Measurements from ENCODE around the gene PDZD8.
A peak's percentile ranks its signal among the peaks of the same experiment; 100 is the strongest.

PDZD8 gene

DNA sequence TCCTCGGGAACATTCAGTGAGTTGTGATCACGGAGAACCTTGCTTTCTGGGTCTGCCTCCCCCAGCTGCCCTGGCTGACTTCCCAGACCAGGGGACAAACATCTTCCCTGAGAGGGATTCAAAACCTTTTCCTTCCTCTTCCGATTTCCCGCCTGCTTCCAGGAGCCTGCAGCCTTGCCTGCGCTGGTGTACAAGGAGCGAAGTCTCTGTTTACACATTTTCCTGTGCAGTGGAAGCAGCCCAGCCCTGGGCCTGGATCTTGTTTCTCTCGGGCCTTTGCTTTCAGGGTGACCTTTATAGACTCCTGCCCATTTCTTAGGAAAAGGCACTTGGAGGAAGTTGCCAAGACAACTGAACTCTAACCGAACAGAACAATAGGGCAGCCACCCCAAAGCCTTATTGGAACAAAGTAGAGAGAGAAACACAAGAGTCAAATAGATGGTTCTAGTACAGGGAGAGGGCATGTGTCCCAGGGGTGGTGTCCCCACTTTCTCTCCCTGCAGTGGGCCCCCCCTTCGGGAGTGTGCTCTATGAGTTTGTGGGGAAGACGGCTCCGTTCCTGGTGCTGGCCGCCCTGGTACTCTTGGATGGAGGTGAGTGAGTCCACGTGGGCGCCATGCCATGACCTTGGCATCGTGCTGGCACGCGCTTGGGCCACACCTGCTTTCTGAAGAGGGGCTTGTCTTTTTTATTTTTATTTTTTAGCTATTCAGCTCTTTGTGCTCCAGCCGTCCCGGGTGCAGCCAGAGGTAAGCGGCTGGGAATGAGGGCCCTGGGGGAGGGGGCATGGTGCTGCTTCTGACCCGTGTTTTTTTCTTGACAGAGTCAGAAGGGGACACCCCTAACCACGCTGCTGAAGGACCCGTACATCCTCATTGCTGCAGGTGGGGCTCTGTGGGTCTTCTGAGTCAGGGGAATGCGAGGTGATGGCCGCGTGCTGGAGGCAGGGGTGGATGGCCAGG, 120.2 kb downstream of the PDZD8 start:
- no peak for TF ChIP-seq GATA3 (IDR thresholded peaks at IDR 0.05; ENCODE audit: low read depth, low read length)
- no peak for TF ChIP-seq GATA2 (IDR thresholded peaks at IDR 0.05; ENCODE audit: low read depth, low read length)

DNA sequence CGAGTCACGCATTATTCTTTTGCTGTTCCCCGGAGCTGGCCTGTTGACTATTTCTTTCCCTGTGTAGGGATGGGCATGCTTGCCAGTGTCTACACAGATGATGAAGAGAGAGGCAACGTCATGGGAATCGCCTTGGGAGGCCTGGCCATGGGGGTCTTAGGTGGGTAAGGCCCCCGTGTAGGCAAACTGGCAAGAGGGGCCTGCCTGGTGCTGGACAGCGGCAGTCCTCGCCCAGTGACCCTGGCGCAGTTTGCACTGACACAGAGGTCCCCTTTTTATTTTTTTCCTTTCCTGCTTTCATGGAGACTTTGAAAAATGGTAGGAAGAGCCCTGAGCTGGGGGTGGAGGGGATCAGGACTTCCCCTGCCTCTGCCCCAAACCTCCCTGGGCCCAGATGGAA, 120.9 kb downstream of the PDZD8 start:
- no peak for TF ChIP-seq GATA2 (IDR thresholded peaks at IDR 0.05; ENCODE audit: low read depth, low read length)
- no peak for TF ChIP-seq GATA3 (IDR thresholded peaks at IDR 0.05; ENCODE audit: low read depth, low read length)

- TF ChIP-seq GATA2 (IDR thresholded peaks at IDR 0.05; ENCODE audit: low read depth, low read length) = no peak
- no peak for TF ChIP-seq GATA3 (IDR thresholded peaks at IDR 0.05; ENCODE audit: low read depth, low read length)
Measured at GRCh38 chr10:117253908-117254307, 121.3 kb downstream of the PDZD8 start.

DNA sequence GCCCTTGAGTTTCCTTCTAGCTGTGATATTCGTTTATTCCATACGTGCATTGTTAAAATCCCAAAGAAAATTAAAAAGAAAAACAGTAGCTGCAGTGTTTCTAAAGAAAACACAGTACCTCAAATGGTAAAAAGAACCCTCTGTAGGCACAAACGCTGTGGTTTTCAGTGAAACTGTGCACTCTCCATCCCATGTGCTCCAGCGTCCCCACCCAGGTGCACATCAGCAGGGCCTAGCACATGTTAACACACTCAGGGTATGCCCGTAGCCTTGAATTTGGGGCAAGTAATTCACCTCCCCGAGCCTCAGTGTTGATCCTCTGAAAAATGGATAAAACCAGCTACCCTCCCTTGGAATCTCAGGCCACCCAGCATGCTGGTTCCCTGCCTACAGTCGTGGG, 124.8 kb downstream of the PDZD8 start:
- no peak for TF ChIP-seq GATA3 (IDR thresholded peaks at IDR 0.05; ENCODE audit: low read depth, low read length)
- TF ChIP-seq GATA2 (IDR thresholded peaks at IDR 0.05; ENCODE audit: low read depth, low read length) = no peak

DNA sequence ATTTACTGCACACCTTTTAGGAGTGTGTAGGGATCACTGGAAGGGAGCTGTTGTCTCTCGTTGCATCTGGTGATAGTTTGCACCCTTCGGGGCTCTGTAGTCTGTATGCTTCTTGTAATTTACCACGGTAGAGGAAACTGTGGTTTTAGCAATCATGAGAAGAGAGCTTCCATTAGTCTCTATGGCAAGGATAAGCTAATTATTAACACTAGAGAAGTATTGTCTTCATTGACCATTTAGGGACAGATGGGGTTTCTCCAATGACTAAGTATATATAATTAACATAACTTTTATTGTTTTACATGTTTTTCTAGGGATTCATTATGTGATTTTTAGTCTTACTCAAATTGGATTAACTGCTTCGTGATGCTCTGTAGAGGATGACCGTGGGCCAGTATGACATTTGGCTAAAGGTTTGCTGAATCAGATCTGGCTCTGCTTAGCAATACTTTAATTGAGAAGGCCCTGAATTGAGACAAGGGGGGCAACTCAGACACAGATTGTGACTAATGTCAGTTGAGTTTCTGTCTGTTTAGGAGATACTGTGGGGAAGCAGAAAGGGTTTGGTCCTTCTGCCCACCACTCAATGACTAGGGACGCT, 125.6 kb downstream of the PDZD8 start:
- TF ChIP-seq GATA3 (IDR thresholded peaks at IDR 0.05; ENCODE audit: low read depth, low read length) (no peak), GATA2 (IDR thresholded peaks at IDR 0.05; ENCODE audit: low read depth, low read length) (no peak)

GRCh38 chr10:117248750-117249465, 126.3 kb downstream of the PDZD8 start:
- no peak; the same call in 1 of the 2 replicates for TF ChIP-seq GATA2 (IDR thresholded peaks at IDR 0.05; ENCODE audit: low read depth, low read length)
- 0 out of 2 replicates have a peak, but pooled peaks have one; percentile 19 for TF ChIP-seq GATA3 (IDR thresholded peaks at IDR 0.05; ENCODE audit: low read depth, low read length)

- no peak for TF ChIP-seq GATA3 (IDR thresholded peaks at IDR 0.05; ENCODE audit: low read depth, low read length)
- no peak for TF ChIP-seq GATA2 (IDR thresholded peaks at IDR 0.05; ENCODE audit: low read depth, low read length)
Measured at GRCh38 chr10:117246997-117247671, 128.1 kb downstream of the PDZD8 start.

GRCh38 chr10:117242463-117242832, 132.8 kb downstream of the PDZD8 start:
- TF ChIP-seq GATA2 (IDR thresholded peaks at IDR 0.05; ENCODE audit: low read depth, low read length) (no peak), GATA3 (IDR thresholded peaks at IDR 0.05; ENCODE audit: low read depth, low read length) (no peak)

DNA sequence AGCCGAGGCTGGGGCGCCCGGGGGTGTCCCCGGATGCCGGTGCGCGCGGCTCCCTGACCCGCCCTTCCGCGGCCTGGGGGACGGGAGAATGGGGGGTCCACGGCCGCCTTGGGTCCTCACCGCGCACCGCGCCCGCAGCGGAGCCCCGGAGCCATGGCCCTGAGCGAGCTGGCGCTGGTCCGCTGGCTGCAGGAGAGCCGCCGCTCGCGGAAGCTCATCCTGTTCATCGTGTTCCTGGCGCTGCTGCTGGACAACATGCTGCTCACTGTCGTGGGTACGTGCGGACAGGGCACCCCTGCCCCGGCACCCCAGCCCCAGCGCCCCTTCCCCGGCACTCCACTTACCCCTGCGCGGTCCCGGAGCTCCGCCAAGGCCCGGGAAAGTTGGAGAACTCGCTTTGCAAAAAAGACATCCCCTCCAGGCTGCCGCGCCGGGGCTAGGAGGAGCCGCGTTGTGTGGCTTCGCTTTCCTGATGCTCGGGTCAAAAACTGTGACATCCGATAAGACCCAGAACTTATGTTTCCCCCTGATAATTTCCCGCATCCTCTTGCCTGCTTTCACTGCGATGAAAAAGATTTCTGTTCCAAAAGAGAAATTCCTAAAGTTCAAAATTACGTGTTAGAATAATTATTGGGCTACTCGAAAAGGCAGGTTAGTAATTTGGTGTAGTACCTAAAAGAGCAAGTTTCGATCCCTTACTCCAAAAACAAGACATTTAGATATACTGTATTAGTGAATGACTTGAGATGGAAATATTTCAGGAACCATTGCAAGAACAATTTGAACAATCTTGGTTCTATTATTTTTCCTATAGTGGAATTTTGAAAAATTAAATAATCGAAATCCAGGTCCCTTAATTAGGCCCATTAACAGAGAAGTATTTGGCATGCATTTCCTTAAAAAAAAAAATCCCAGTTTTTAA, 133.4 kb downstream of the PDZD8 start:
- no peak for TF ChIP-seq GATA3 (IDR thresholded peaks at IDR 0.05; ENCODE audit: low read depth, low read length)
- TF ChIP-seq GATA2 (IDR thresholded peaks at IDR 0.05; ENCODE audit: low read depth, low read length) = no peak

GRCh38 chr10:117240621-117241529, 134.4 kb downstream of the PDZD8 start, which contains the start of gene SLC18A2:
Gene SLC18A2, plus strand, starts transcription at chr10:117241114. Its CDS starts 580 bp downstream, at chr10:117241694.
- TF ChIP-seq GATA2 (IDR thresholded peaks at IDR 0.05; ENCODE audit: low read depth, low read length) = no peak
- no peak for TF ChIP-seq GATA3 (IDR thresholded peaks at IDR 0.05; ENCODE audit: low read depth, low read length)

DNA sequence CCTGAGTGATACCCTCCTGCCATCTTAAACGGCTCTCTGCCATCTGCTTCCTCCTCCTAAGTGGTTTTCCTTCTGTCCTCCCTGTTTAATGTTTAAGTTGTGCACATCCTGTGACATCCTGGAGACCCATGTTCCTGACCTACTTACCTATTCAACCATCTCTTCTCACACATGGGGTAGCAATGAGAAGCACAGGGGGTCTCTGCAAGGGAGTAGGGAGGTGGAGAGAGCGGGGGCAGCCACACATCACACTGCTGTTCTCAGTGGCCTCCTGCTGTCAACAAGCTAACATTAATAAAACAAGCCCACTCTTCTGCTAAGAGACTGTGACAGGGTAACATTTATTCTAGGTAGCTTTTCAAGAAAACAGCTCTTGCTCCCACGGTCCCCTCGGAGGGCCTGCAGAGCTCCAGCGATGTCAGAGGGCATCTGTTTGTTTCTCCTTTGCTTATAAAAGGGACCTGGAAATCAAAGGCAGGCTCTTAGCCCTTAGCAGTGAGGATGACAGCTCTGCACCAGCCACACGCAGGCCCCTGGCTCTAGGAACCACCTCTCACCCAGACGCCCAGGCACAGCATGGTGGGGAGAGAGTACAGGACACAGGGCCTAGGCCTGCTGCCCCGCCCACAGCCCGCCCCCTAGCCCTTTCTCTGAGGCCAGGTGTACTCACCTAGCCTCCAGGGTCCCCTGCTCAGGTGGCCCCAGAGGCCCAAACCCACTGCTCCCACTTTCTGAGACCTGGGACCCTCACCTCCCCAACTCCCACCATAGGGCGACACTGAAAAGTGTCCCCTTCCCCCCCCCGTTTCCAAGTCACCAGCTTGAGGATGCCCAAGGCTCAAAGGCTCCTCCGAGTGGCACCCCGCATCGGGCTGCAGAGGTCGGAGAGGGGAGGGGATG, 135.3 kb downstream of the PDZD8 start:
- TF ChIP-seq GATA2 (IDR thresholded peaks at IDR 0.05; ENCODE audit: low read depth, low read length) (no peak), GATA3 (IDR thresholded peaks at IDR 0.05; ENCODE audit: low read depth, low read length) (no peak)
